Mesenchymal stem cell (in vitro differentiated cells and primary cell): Measurements from ENCODE around the gene COL4A2.
A peak's percentile ranks its signal among the peaks of the same experiment; 100 is the strongest.

Experiments used
- DNase-seq: peaks from one replicate; pipeline ENCODE4 v3.0.0-alpha.2; 2013
- H2AFZ ChIP-seq: one replicate; pipeline ENCODE4 v1.6.1; 2013; ENCODE audit warnings: low read depth, mild to moderate bottlenecking, control low read depth, inconsistent platforms, low read length, moderate library complexity
- H2AK5ac ChIP-seq: 2 replicates; pipeline ENCODE4 v1.6.1; 2013; ENCODE audit warnings: low read length, moderate library complexity, mild to moderate bottlenecking, inconsistent platforms; ENCODE audit not compliant: severe bottlenecking
- H2BK120ac ChIP-seq: one replicate; pipeline ENCODE4 v1.6.1; 2013; ENCODE audit warnings: low read depth, mild to moderate bottlenecking, inconsistent platforms, low read length, moderate library complexity
- H2BK12ac ChIP-seq, 2 experiments: one replicate each; pipeline ENCODE4 v1.6.1; 2013; ENCODE audit warnings: inconsistent platforms in 2 of 2, low read length in 2 of 2, mild to moderate bottlenecking in 2 of 2, moderate library complexity in 2 of 2, control low read depth in 1 of 2
- H2BK15ac ChIP-seq: one replicate; pipeline ENCODE4 v1.6.1; 2013; ENCODE audit warnings: mild to moderate bottlenecking, low read depth, inconsistent platforms; ENCODE audit not compliant: poor library complexity, severe bottlenecking
- H2BK5ac ChIP-seq: 2 replicates; pipeline ENCODE4 v1.6.1; 2013; ENCODE audit warnings: low read depth, mild to moderate bottlenecking, low read length, control low read depth, inconsistent platforms; ENCODE audit not compliant: poor library complexity, severe bottlenecking
- H3K14ac ChIP-seq, 2 experiments: one replicate each; pipeline ENCODE4 v1.6.1; 2013; ENCODE audit warnings: inconsistent platforms in 2 of 2, low read length in 2 of 2, control low read depth in 1 of 2, mild to moderate bottlenecking in 1 of 2, moderate library complexity in 1 of 2
- H3K18ac ChIP-seq, 2 experiments: one replicate each; pipeline ENCODE4 v1.6.1; 2013; ENCODE audit warnings: inconsistent platforms in 2 of 2, low read length in 2 of 2, control low read depth in 1 of 2, low read depth in 1 of 2, mild to moderate bottlenecking in 1 of 2
- H3K23ac ChIP-seq, 2 experiments: one replicate each; pipeline ENCODE4 v1.6.1; 2013; ENCODE audit warnings: inconsistent platforms in 2 of 2, low read length in 2 of 2, mild to moderate bottlenecking in 2 of 2, moderate library complexity in 2 of 2, control low read depth in 1 of 2
- H3K27ac ChIP-seq: 2 replicates; pipeline ENCODE4 v1.5.1; 2013; ENCODE audit warnings: mild to moderate bottlenecking, moderate library complexity, low read length, control low read depth, inconsistent platforms; ENCODE audit not compliant: poor library complexity, severe bottlenecking
- H3K27me3 ChIP-seq, 2 experiments: 2 replicates each; pipeline versions ENCODE4 v1.6.1 to v1.7.0; 2013; ENCODE audit warnings: low read length in 2 of 2, mild to moderate bottlenecking in 2 of 2, moderate library complexity in 2 of 2, control low read depth in 1 of 2, inconsistent platforms in 1 of 2; ENCODE audit not compliant: control insufficient read depth in 1 of 2, insufficient read depth in 1 of 2
- H3K36me3 ChIP-seq, 2 experiments: 2 replicates each; pipeline versions ENCODE4 v1.6.1 to v1.7.0; 2013; ENCODE audit warnings: low read length in 2 of 2, control low read depth in 1 of 2, inconsistent platforms in 1 of 2, low read depth in 1 of 2, mild to moderate bottlenecking in 1 of 2; ENCODE audit not compliant: insufficient read depth in 2 of 2, control insufficient read depth in 1 of 2
- H3K4ac ChIP-seq, 2 experiments: one replicate each; pipeline ENCODE4 v1.6.1; 2013; ENCODE audit warnings: inconsistent platforms in 2 of 2, low read length in 2 of 2, mild to moderate bottlenecking in 2 of 2, moderate library complexity in 2 of 2, control low read depth in 1 of 2, low read depth in 1 of 2
- H3K4me1 ChIP-seq: 2 replicates; pipeline ENCODE4 v1.6.1; 2013; ENCODE audit warnings: low read depth, low read length, control low read depth; ENCODE audit not compliant: control insufficient read depth, insufficient read depth
- H3K4me2 ChIP-seq: 2 replicates; pipeline ENCODE4 v1.6.1; 2013; ENCODE audit warnings: low read length, mild to moderate bottlenecking, inconsistent platforms; ENCODE audit not compliant: poor library complexity, severe bottlenecking
- H3K4me3 ChIP-seq, 2 experiments: 2 replicates each; pipeline versions ENCODE4 v1.5.1 to v1.7.0; 2013; ENCODE audit warnings: low read length in 2 of 2, mild to moderate bottlenecking in 2 of 2, control low read depth in 1 of 2, low read depth in 1 of 2; ENCODE audit not compliant: insufficient read depth in 1 of 2
- H3K79me1 ChIP-seq: replicated peaks from 2 replicates; pipeline ENCODE4 v1.6.1; 2013; ENCODE audit warnings: mild to moderate bottlenecking, control low read depth, low read length, inconsistent platforms; ENCODE audit not compliant: poor library complexity, severe bottlenecking
- H3K9ac ChIP-seq: 2 replicates; pipeline ENCODE4 v1.7.0; 2013; ENCODE audit warnings: mild to moderate bottlenecking, low read length, moderate library complexity
- H3K9me3 ChIP-seq: 2 replicates; pipeline ENCODE4 v1.7.0; 2013; ENCODE audit warnings: mild to moderate bottlenecking, low read length; ENCODE audit not compliant: control insufficient read depth
- H4K8ac ChIP-seq: one replicate; pipeline ENCODE4 v1.6.1; 2013; ENCODE audit warnings: inconsistent platforms, mild to moderate bottlenecking, low read length, moderate library complexity
- H4K91ac ChIP-seq: one replicate; pipeline ENCODE4 v1.6.1; 2013; ENCODE audit warnings: mild to moderate bottlenecking, low read length, inconsistent platforms
- WGBS: methylation state at CpG from one replicate; pipeline ENCODE4 v1.1.7; 2013; ENCODE audit warnings: mixed read lengths; 5-methylcytosine and 5-hydroxymethylcytosine counted together

Gene COL4A2

GRCh38 chr13:110371550-110372465 is 64.7 kb downstream of the COL4A2 start:
- peak overlapping the region; percentile 93 for H3K27ac ChIP-seq
- 91% methylated on average over 16 of the region's 20 CpGs for WGBS

GRCh38 chr13:110372676-110373075 is 65.6 kb downstream of the COL4A2 start:
- Histone ChIP-seq H3K27me3 (no peaks in the 10 kb centered on the region), H3K9me3 (no peaks in the 10 kb centered on the region), H4K8ac (no peak overlapping the region), H3K9ac (no peak overlapping the region), H2AK5ac (no peak overlapping the region), H2BK120ac (no peak overlapping the region), H2AFZ (no peak overlapping the region), H3K36me3 (peaks cover 0 to 10% of the 10 kb centered on the region in 2 experiments), H2BK15ac (no peak overlapping the region), H3K79me1 (peaks cover 16% of the 10 kb centered on the region), H3K18ac (no peak overlapping the region), H2BK5ac (no peak overlapping the region), H3K4ac (no peak overlapping the region), H4K91ac (no peak overlapping the region), H2BK12ac (no peak overlapping the region), H3K14ac (no peak overlapping the region), H3K4me3 (no peak overlapping the region), H3K27ac (peak overlapping the region; percentile 93), H3K4me2 (no peak overlapping the region), H3K23ac (no peak overlapping the region), H3K4me1 (peaks cover 18% of the 10 kb centered on the region)
- DNase-seq, result no peak

More at GRCh38 chr13:110371550-110372465, 64.7 kb downstream of the COL4A2 start:
- peaks cover 0 to 12% of the 10 kb centered on the region in 2 experiments for H3K36me3 ChIP-seq
- H2BK12ac ChIP-seq, result peak overlapping the region; percentile 84
- H3K23ac ChIP-seq, result no peak overlapping the region
- H2AFZ ChIP-seq, result no peak overlapping the region
- DNase-seq, result peak; percentile 42
- H4K91ac ChIP-seq, result peak overlapping the region; percentile 62
- H4K8ac ChIP-seq, result peak overlapping the region; percentile 72
- no peaks in the 10 kb centered on the region for H3K9me3 ChIP-seq
- peaks cover 15% of the 10 kb centered on the region for H3K4me1 ChIP-seq
- no peak overlapping the region for H2BK120ac ChIP-seq
- no peaks in the 10 kb centered on the region for H3K27me3 ChIP-seq
- H3K79me1 ChIP-seq, result peaks cover 18% of the 10 kb centered on the region
- H3K4me2 ChIP-seq, result peak overlapping the region; percentile 43
- H2AK5ac ChIP-seq, result peak overlapping the region; percentile 90
- H3K4me3 ChIP-seq, result no peak overlapping the region
- no peak overlapping the region for H3K14ac ChIP-seq
- peak overlapping the region; percentile 15 for H2BK15ac ChIP-seq
- peak overlapping the region in 1 of 2 experiments; percentile 11 for H3K4ac ChIP-seq
- peak overlapping the region; percentile 42 to 52 for H3K18ac ChIP-seq
- no peak overlapping the region for H3K9ac ChIP-seq
- H2BK5ac ChIP-seq, result peak overlapping the region; percentile 75

DNA sequence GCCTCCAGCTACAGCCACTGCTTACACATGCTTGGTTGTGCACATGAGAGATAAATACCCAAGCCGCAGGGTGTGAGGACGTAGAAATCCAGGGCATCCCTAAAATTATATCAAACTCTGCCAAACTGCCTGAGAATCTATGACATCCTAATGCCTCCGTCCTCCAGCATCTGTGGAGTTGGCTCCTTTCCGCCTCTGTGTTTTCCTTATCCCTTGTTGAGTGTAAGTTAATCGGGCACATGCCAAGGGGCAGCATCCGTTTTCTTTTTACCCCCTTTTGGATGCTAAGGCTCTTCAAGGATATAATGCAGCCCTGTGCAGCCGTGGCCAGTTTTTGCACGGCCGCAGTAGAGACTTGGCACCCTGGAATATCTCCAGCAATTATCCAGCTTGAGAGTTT is 66.5 kb downstream of the COL4A2 start:
- Histone ChIP-seq H3K4ac (peak overlapping the region in 1 of 2 experiments; percentile 34), H2AK5ac (peak overlapping the region; percentile 86), H4K8ac (no peak overlapping the region), H3K9me3 (no peaks in the 10 kb centered on the region), H3K9ac (no peak overlapping the region), H3K36me3 (peaks cover 0 to 10% of the 10 kb centered on the region in 2 experiments), H3K23ac (no peak overlapping the region), H2BK5ac (no peak overlapping the region), H3K4me1 (peaks cover 18% of the 10 kb centered on the region), H4K91ac (no peak overlapping the region), H2BK15ac (no peak overlapping the region), H2BK120ac (no peak overlapping the region), H3K4me2 (no peak overlapping the region), H3K18ac (no peak overlapping the region), H2AFZ (no peak overlapping the region), H3K27ac (peak overlapping the region; percentile 46), H3K79me1 (peaks cover 16% of the 10 kb centered on the region), H2BK12ac (peak overlapping the region in 1 of 2 experiments; percentile 25), H3K14ac (no peak overlapping the region), H3K27me3 (no peaks in the 10 kb centered on the region), H3K4me3 (no peak overlapping the region)
- 99% methylated on average over 9 of the region's 9 CpGs for WGBS
- no peak for DNase-seq
